Chondrocyte (in vitro differentiated cells): Measurements from ENCODE around the gene NPHP3. TPM values are rescaled to one million over a fixed set of nuclear protein-coding genes. Genes with fewer than 3 reads are reported as not detected.

Experiments used
- DNase-seq: peaks from one replicate; pipeline ENCODE4 v3.0.0; 2021; ENCODE audit warnings: mixed read lengths, low spot score
- H3K27ac Mint-ChIP-seq: one replicate; pipeline ENCODE4 v1.8.0; 2021; ENCODE audit warnings: mild to moderate bottlenecking, moderate library complexity, mixed read lengths; ENCODE audit not compliant: unreplicated experiment
- H3K27me3 Mint-ChIP-seq: 2 replicates; pipeline ENCODE4 v1.8.0; 2021; ENCODE audit warnings: low read depth, mixed read lengths
- H3K36me3 Mint-ChIP-seq: 2 replicates; pipeline ENCODE4 v1.8.0; 2021; ENCODE audit warnings: low read depth, mixed read lengths
- H3K4me1 Mint-ChIP-seq: 2 replicates; pipeline ENCODE4 v1.8.0; 2021; ENCODE audit warnings: low read depth, mild to moderate bottlenecking, mixed read lengths
- H3K4me3 Mint-ChIP-seq: one replicate; pipeline ENCODE4 v1.8.0; 2021; ENCODE audit warnings: mild to moderate bottlenecking, moderate library complexity, mixed read lengths; ENCODE audit not compliant: unreplicated experiment
- H3K9me3 Mint-ChIP-seq: 2 replicates; pipeline ENCODE4 v1.8.0; 2021; ENCODE audit warnings: low read depth, mixed read lengths
- CTCF ChIP-seq: fragments of 200-600 bp; sonication (generic); IDR thresholded peaks from 2 replicates; pipeline ENCODE4 v1.5.0; 2021; ENCODE audit warnings: antibody characterized with exemption, mild to moderate bottlenecking, moderate library complexity
- total RNA-seq: library from RNA; stranded (reverse); gene quantifications from 3 replicates; pipeline ENCODE4 v1.2.1, GENCODE V29; 2021

Gene NPHP3
- total RNA-seq, 1 donor from 2014 or later = 24.6 TPM

GRCh38 chr3:132710311-132710710 lies 11.9 kb downstream of the NPHP3 start:
- no peak overlapping the region for H3K27ac Mint-ChIP-seq
- H3K4me1 Mint-ChIP-seq = no peaks in the 10 kb centered on the region
- TF ChIP-seq CTCF = no peak
- DNase-seq = no peak
- peaks cover 2% of the 10 kb centered on the region for H3K9me3 Mint-ChIP-seq
- no peaks in the 10 kb centered on the region for H3K27me3 Mint-ChIP-seq
- peaks cover 37% of the 10 kb centered on the region for H3K36me3 Mint-ChIP-seq
- H3K4me3 Mint-ChIP-seq = no peak overlapping the region

- H3K4me1 Mint-ChIP-seq = no peaks in the 10 kb centered on the region
- peaks cover 37% of the 10 kb centered on the region for H3K36me3 Mint-ChIP-seq
- peaks cover 2% of the 10 kb centered on the region for H3K9me3 Mint-ChIP-seq
- no peak for TF ChIP-seq CTCF
- H3K27ac Mint-ChIP-seq = no peak overlapping the region
- DNase-seq = no peak
- no peak overlapping the region for H3K4me3 Mint-ChIP-seq
- no peaks in the 10 kb centered on the region for H3K27me3 Mint-ChIP-seq
Observed at GRCh38 chr3:132709761-132710160, 12.4 kb downstream of the NPHP3 start.

GRCh38 chr3:132703733-132704132 lies 18.5 kb downstream of the NPHP3 start:
- peaks cover 33% of the 10 kb centered on the region for H3K36me3 Mint-ChIP-seq

GRCh38 chr3:132695422-132695821 lies 26.8 kb downstream of the NPHP3 start:
- DNase-seq = no peak
- Mint-ChIP-seq H3K9me3 (no peaks in the 10 kb centered on the region), H3K27ac (no peak overlapping the region), H3K36me3 (peaks cover 29% of the 10 kb centered on the region), H3K27me3 (no peaks in the 10 kb centered on the region), H3K4me3 (no peak overlapping the region), H3K4me1 (no peaks in the 10 kb centered on the region)
- no peak for TF ChIP-seq CTCF

More at GRCh38 chr3:132703733-132704132, 18.5 kb downstream of the NPHP3 start:
- H3K9me3 Mint-ChIP-seq = peaks cover under 1% of the 10 kb centered on the region
- H3K4me3 Mint-ChIP-seq = no peak overlapping the region
- no peak for DNase-seq
- no peak for TF ChIP-seq CTCF
- H3K27ac Mint-ChIP-seq = no peak overlapping the region
- H3K4me1 Mint-ChIP-seq = no peaks in the 10 kb centered on the region
- no peaks in the 10 kb centered on the region for H3K27me3 Mint-ChIP-seq

GRCh38 chr3:132694991-132695390 lies 27.2 kb downstream of the NPHP3 start:
- Mint-ChIP-seq H3K4me3 (no peak overlapping the region), H3K36me3 (peaks cover 30% of the 10 kb centered on the region), H3K27me3 (no peaks in the 10 kb centered on the region), H3K9me3 (no peaks in the 10 kb centered on the region), H3K4me1 (no peaks in the 10 kb centered on the region), H3K27ac (no peak overlapping the region)
- DNase-seq = no peak
- TF ChIP-seq CTCF = no peak
